Measurements from ENCODE around the gene DGCR6L. TPM values are rescaled to one million over a fixed set of nuclear protein-coding genes. Genes with fewer than 3 reads are reported as not detected.
"Not testable (repeated sequence)": the region's sequence is repeated elsewhere in the genome, so short reads cannot be mapped to it uniquely, and the experiment has no call there.

The DGCR6L gene
- total RNA-seq, 1 experiment from 2014 or later: 68.5 TPM

DNA sequence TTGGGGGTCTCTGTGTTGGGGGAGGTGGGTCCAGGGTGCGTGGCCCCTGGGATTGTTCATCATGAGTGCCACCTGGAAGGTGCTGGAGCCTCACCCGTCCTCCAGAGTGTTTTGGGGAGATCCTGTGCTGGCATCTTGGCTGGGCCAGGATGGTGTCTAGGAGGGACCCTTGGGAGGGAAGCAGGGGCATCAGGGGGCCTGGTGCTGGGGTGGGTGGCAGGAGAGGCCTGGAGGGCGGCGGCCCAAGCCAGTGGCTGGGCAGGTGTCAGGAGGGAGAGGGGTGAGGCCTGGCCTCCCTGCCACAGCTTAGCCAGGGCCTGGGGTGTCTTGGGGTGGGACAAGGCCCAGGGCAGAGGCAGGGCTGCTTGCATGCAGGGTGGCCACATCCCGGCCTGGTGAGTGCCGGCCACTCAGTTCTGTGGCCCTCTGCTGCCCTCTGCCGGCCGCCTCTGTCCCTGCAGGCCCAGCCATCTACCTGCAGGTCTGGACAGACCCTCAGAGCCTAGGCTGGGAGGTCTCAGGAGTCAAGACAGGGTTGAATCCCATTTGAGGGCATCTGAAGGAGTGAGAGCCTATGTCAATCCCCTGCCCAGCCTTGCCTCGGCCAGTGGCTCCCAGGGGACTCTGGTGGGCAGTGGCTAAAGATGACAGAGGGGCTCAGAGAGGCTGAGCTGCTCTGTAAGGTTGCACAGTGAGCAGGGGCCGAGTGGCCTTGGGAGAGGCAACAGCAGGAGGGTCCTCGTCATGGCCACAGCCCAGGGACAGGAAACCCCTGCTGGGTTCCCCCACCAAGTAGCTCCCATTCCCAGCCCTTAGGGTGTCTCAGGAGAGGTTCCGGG, 34.2 kb downstream of the DGCR6L start:
- TF ChIP-seq, protein P1, sequence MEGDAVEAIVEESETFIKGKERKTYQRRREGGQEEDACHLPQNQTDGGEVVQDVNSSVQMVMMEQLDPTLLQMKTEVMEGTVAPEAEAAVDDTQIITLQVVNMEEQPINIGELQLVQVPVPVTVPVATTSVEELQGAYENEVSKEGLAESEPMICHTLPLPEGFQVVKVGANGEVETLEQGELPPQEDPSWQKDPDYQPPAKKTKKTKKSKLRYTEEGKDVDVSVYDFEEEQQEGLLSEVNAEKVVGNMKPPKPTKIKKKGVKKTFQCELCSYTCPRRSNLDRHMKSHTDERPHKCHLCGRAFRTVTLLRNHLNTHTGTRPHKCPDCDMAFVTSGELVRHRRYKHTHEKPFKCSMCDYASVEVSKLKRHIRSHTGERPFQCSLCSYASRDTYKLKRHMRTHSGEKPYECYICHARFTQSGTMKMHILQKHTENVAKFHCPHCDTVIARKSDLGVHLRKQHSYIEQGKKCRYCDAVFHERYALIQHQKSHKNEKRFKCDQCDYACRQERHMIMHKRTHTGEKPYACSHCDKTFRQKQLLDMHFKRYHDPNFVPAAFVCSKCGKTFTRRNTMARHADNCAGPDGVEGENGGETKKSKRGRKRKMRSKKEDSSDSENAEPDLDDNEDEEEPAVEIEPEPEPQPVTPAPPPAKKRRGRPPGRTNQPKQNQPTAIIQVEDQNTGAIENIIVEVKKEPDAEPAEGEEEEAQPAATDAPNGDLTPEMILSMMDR (IDR thresholded peaks at IDR 0.05): peak; percentile 88
- CTCF ChIA-PET: interaction anchor here (0.6 to 3.6 kb wide), 8 partner anchors 10 to 131 kb away, joined by 3 to 43 read pairs (median 5); no protein-coding TSS in a partner anchor
- H3K36me3 Mint-ChIP-seq; H3K4me1 Mint-ChIP-seq; H3K4me3 Mint-ChIP-seq; H3K27ac Mint-ChIP-seq; H3K9me3 Mint-ChIP-seq; H3K27me3 Mint-ChIP-seq (ENCODE audit: low read depth); POLR2A ChIA-PET: not testable (repeated sequence)
- ATAC-seq: peak; percentile 89
- peak; percentile 91 for DNase-seq (ENCODE audit: low spot score)

DNA sequence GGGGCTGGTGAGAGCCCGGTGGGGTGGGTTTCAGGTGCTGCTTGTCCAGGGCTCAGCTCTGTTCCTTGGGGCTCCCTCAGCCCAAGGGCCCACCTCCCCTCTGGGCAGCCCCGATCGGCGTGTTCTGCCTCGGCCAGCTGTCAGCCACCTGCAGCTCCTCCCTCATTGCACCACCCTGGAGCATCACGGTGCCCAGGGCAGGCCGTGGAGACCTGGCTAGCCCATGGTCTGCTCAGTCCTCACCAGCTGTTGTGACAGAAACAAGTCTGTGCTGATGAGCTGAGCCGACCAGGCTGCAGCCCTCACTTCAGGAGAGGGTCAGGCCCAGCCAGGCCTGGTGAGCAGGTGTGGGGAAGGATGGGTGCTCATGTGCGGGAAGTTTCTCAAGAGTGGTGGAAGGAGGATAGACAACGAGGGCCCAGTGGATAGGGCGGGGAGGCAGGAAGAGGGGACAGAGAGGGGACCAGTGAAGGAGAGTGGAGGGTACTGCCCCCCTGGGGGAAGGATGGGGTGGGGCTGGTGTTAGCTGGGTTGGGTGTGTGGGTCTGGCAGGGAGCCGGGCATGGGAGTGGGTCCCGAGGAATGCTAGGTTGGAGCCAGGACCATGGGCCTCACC, 35.3 kb downstream of the DGCR6L start:
- Mint-ChIP-seq H3K36me3 (no peaks in the 10 kb centered on the region), H3K4me3 (no peak overlapping the region), H3K9me3 (no peaks in the 10 kb centered on the region), H3K27ac (peak overlapping the region; percentile 70; the same call in 1 of the 2 replicates), H3K4me1 (no peaks in the 10 kb centered on the region), H3K27me3 (ENCODE audit: low read depth) (no peaks in the 10 kb centered on the region)
- POLR2A ChIA-PET: interaction anchor here (1.1 kb wide), 1 partner anchor 126 kb away, joined by 3 read pairs; no protein-coding TSS in a partner anchor
- CTCF ChIA-PET: interaction anchor here (1.1 to 3.6 kb wide), 9 partner anchors 13 to 128 kb away, joined by 3 to 43 read pairs (median 4); partner anchors contain the start of gene DGCR6L
- no peak for ATAC-seq
- TF ChIP-seq, protein P2, sequence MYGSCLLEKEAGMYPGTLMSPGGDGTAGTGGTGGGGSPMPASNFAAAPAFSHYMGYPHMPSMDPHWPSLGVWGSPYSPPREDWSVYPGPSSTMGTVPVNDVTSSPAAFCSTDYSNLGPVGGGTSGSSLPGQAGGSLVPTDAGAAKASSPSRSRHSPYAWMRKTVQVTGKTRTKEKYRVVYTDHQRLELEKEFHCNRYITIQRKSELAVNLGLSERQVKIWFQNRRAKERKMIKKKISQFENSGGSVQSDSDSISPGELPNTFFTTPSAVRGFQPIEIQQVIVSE (CRISPR knock-in tag; IDR thresholded peaks at IDR 0.05; ENCODE audit: borderline replicate concordance): no peak
- TF ChIP-seq FOXP1 (CRISPR knock-in tag; IDR thresholded peaks at IDR 0.05; ENCODE audit: borderline replicate concordance): no peak
- TF ChIP-seq, protein P3, sequence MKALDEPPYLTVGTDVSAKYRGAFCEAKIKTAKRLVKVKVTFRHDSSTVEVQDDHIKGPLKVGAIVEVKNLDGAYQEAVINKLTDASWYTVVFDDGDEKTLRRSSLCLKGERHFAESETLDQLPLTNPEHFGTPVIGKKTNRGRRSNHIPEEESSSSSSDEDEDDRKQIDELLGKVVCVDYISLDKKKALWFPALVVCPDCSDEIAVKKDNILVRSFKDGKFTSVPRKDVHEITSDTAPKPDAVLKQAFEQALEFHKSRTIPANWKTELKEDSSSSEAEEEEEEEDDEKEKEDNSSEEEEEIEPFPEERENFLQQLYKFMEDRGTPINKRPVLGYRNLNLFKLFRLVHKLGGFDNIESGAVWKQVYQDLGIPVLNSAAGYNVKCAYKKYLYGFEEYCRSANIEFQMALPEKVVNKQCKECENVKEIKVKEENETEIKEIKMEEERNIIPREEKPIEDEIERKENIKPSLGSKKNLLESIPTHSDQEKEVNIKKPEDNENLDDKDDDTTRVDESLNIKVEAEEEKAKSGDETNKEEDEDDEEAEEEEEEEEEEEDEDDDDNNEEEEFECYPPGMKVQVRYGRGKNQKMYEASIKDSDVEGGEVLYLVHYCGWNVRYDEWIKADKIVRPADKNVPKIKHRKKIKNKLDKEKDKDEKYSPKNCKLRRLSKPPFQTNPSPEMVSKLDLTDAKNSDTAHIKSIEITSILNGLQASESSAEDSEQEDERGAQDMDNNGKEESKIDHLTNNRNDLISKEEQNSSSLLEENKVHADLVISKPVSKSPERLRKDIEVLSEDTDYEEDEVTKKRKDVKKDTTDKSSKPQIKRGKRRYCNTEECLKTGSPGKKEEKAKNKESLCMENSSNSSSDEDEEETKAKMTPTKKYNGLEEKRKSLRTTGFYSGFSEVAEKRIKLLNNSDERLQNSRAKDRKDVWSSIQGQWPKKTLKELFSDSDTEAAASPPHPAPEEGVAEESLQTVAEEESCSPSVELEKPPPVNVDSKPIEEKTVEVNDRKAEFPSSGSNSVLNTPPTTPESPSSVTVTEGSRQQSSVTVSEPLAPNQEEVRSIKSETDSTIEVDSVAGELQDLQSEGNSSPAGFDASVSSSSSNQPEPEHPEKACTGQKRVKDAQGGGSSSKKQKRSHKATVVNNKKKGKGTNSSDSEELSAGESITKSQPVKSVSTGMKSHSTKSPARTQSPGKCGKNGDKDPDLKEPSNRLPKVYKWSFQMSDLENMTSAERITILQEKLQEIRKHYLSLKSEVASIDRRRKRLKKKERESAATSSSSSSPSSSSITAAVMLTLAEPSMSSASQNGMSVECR (CRISPR knock-in tag; IDR thresholded peaks at IDR 0.05; ENCODE audit: borderline replicate concordance): no peak
- no peak for TF ChIP-seq ESRRA (CRISPR knock-in tag; IDR thresholded peaks at IDR 0.05; ENCODE audit: borderline replicate concordance)
- TF ChIP-seq, protein P4, sequence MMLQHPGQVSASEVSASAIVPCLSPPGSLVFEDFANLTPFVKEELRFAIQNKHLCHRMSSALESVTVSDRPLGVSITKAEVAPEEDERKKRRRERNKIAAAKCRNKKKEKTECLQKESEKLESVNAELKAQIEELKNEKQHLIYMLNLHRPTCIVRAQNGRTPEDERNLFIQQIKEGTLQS (CRISPR knock-in tag; conservative IDR thresholded peaks at IDR 0.05): no peak
- TF ChIP-seq, protein P5, sequence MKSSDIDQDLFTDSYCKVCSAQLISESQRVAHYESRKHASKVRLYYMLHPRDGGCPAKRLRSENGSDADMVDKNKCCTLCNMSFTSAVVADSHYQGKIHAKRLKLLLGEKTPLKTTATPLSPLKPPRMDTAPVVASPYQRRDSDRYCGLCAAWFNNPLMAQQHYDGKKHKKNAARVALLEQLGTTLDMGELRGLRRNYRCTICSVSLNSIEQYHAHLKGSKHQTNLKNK (CRISPR knock-in tag; IDR thresholded peaks at IDR 0.05): no peak
- TF ChIP-seq NFYB (CRISPR knock-in tag; conservative IDR thresholded peaks at IDR 0.05; ENCODE audit: low read depth): no peak
- TF ChIP-seq ZNF121 (CRISPR knock-in tag; IDR thresholded peaks at IDR 0.05): no peak
- TF ChIP-seq, protein P6, sequence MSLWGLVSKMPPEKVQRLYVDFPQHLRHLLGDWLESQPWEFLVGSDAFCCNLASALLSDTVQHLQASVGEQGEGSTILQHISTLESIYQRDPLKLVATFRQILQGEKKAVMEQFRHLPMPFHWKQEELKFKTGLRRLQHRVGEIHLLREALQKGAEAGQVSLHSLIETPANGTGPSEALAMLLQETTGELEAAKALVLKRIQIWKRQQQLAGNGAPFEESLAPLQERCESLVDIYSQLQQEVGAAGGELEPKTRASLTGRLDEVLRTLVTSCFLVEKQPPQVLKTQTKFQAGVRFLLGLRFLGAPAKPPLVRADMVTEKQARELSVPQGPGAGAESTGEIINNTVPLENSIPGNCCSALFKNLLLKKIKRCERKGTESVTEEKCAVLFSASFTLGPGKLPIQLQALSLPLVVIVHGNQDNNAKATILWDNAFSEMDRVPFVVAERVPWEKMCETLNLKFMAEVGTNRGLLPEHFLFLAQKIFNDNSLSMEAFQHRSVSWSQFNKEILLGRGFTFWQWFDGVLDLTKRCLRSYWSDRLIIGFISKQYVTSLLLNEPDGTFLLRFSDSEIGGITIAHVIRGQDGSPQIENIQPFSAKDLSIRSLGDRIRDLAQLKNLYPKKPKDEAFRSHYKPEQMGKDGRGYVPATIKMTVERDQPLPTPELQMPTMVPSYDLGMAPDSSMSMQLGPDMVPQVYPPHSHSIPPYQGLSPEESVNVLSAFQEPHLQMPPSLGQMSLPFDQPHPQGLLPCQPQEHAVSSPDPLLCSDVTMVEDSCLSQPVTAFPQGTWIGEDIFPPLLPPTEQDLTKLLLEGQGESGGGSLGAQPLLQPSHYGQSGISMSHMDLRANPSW (CRISPR knock-in tag; conservative IDR thresholded peaks at IDR 0.05; ENCODE audit: low read depth): no peak
- TF ChIP-seq ETV6 (CRISPR knock-in tag; IDR thresholded peaks at IDR 0.05): no peak
- TF ChIP-seq, protein P7, sequence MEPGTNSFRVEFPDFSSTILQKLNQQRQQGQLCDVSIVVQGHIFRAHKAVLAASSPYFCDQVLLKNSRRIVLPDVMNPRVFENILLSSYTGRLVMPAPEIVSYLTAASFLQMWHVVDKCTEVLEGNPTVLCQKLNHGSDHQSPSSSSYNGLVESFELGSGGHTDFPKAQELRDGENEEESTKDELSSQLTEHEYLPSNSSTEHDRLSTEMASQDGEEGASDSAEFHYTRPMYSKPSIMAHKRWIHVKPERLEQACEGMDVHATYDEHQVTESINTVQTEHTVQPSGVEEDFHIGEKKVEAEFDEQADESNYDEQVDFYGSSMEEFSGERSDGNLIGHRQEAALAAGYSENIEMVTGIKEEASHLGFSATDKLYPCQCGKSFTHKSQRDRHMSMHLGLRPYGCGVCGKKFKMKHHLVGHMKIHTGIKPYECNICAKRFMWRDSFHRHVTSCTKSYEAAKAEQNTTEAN (CRISPR knock-in tag; IDR thresholded peaks at IDR 0.05): no peak
- TF ChIP-seq, protein P8, sequence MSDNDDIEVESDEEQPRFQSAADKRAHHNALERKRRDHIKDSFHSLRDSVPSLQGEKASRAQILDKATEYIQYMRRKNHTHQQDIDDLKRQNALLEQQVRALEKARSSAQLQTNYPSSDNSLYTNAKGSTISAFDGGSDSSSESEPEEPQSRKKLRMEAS (CRISPR knock-in tag; IDR thresholded peaks at IDR 0.05): no peak
- DNase-seq (ENCODE audit: low spot score): no peak

Data from WTC11 (cell line).